ENCODE results near the gene GASK1A.

The GASK1A gene

GRCh38 chr3:43076857-43077256, 97.7 kb downstream of the GASK1A start:
- Mint-ChIP-seq H3K36me3 (ENCODE audit: low read depth) (peaks cover 38% of the 10 kb centered on the region), H3K27ac (no peak overlapping the region), H3K4me1 (no peaks in the 10 kb centered on the region), H3K9me3 (no peaks in the 10 kb centered on the region), H3K4me3 (no peak overlapping the region), H3K27me3 (ENCODE audit: low read depth, poor library complexity) (peaks cover 14% of the 10 kb centered on the region)
- TF ChIP-seq CTCF (IDR thresholded peaks at IDR 0.05), result no peak
- DNase-seq, result no peak

- H3K27ac Mint-ChIP-seq, result no peak overlapping the region
- peaks cover 41% of the 10 kb centered on the region for H3K36me3 Mint-ChIP-seq (ENCODE audit: low read depth)
- no peak overlapping the region for H3K4me3 Mint-ChIP-seq
- peaks cover 14% of the 10 kb centered on the region for H3K27me3 Mint-ChIP-seq (ENCODE audit: low read depth, poor library complexity)
- H3K9me3 Mint-ChIP-seq, result no peaks in the 10 kb centered on the region
- no peak for DNase-seq
- no peaks in the 10 kb centered on the region for H3K4me1 Mint-ChIP-seq
- no peak for TF ChIP-seq CTCF (IDR thresholded peaks at IDR 0.05)
Measured at GRCh38 chr3:43077261-43077660, 98.2 kb downstream of the GASK1A start.

- no peak overlapping the region for H3K27ac Mint-ChIP-seq
- peaks cover 14% of the 10 kb centered on the region for H3K27me3 Mint-ChIP-seq (ENCODE audit: low read depth, poor library complexity)
- no peak overlapping the region for H3K4me3 Mint-ChIP-seq
- H3K9me3 Mint-ChIP-seq, result peaks cover 4% of the 10 kb centered on the region
- H3K4me1 Mint-ChIP-seq, result no peaks in the 10 kb centered on the region
- H3K36me3 Mint-ChIP-seq (ENCODE audit: low read depth), result peaks cover 46% of the 10 kb centered on the region
- no peak for TF ChIP-seq CTCF (IDR thresholded peaks at IDR 0.05)
- no peak for DNase-seq
Measured at GRCh38 chr3:43077707-43078106, 98.6 kb downstream of the GASK1A start.

GRCh38 chr3:43079536-43080332, 100.6 kb downstream of the GASK1A start:
- TF ChIP-seq CTCF (IDR thresholded peaks at IDR 0.05), result no peak
- H3K4me3 Mint-ChIP-seq, result no peak overlapping the region
- peaks cover 15% of the 10 kb centered on the region for H3K9me3 Mint-ChIP-seq
- peaks cover 7% of the 10 kb centered on the region for H3K27me3 Mint-ChIP-seq (ENCODE audit: low read depth, poor library complexity)
- peaks cover 62% of the 10 kb centered on the region for H3K36me3 Mint-ChIP-seq (ENCODE audit: low read depth)
- no peaks in the 10 kb centered on the region for H3K4me1 Mint-ChIP-seq
- no peak for DNase-seq
- no peak overlapping the region for H3K27ac Mint-ChIP-seq

- no peak for TF ChIP-seq CTCF (IDR thresholded peaks at IDR 0.05)
- Mint-ChIP-seq H3K9me3 (peaks cover 18% of the 10 kb centered on the region), H3K4me1 (no peaks in the 10 kb centered on the region)
Measured at GRCh38 chr3:43080726-43081568, 101.8 kb downstream of the GASK1A start.

More at GRCh38 chr3:43080726-43081568, 101.8 kb downstream of the GASK1A start:
- Mint-ChIP-seq H3K36me3 (ENCODE audit: low read depth) (peaks cover 71% of the 10 kb centered on the region), H3K27me3 (ENCODE audit: low read depth, poor library complexity) (peaks cover 7% of the 10 kb centered on the region), H3K27ac (no peak overlapping the region), H3K4me3 (no peak overlapping the region)
- DNase-seq, result no peak

Data from nephron progenitor cell (in vitro differentiated cells).